ENCODE data around the gene PSMD9. TPM values are rescaled to one million over a fixed set of nuclear protein-coding genes. Genes with fewer than 3 reads are reported as not detected.
A peak's percentile ranks its signal among the peaks of the same experiment; 100 is the strongest.

The PSMD9 gene
- total RNA-seq, 1 experiment from 2014 or later: 36.2 TPM

- no peak for DNase-seq (ENCODE audit: low spot score)
- Mint-ChIP-seq H3K27ac (no peak overlapping the region), H3K27me3 (ENCODE audit: low read depth) (no peaks in the 10 kb centered on the region; the same call in 1 of the 2 replicates), H3K9me3 (peaks cover 15% of the 10 kb centered on the region), H3K4me1 (peaks cover 19% of the 10 kb centered on the region), H3K36me3 (0 out of 2 replicates have a peak, but pooled peaks cover 3% of the 10 kb centered on the region), H3K4me3 (no peak overlapping the region)
- no peak for TF ChIP-seq ZNF423 (CRISPR knock-in tag; IDR thresholded peaks at IDR 0.05)
- no peak for TF ChIP-seq NFE2L1 (CRISPR knock-in tag; IDR thresholded peaks at IDR 0.05)
- TF ChIP-seq E2F1 (CRISPR knock-in tag; IDR thresholded peaks at IDR 0.05): no peak
- no peak for TF ChIP-seq HMGXB4 (CRISPR knock-in tag; IDR thresholded peaks at IDR 0.05)
- no peak for TF ChIP-seq ATF3 (CRISPR knock-in tag; conservative IDR thresholded peaks at IDR 0.05)
- TF ChIP-seq PRDM15 (CRISPR knock-in tag; IDR thresholded peaks at IDR 0.05): no peak
- no peak for TF ChIP-seq TP53 (CRISPR knock-in tag; IDR thresholded peaks at IDR 0.05)
- no peak for TF ChIP-seq ELF4 (CRISPR knock-in tag; IDR thresholded peaks at IDR 0.05; ENCODE audit: low read depth)
- TF ChIP-seq ZNF138 (CRISPR knock-in tag; conservative IDR thresholded peaks at IDR 0.05): no peak
- TF ChIP-seq FOXJ3 (CRISPR knock-in tag; IDR thresholded peaks at IDR 0.05; ENCODE audit: borderline replicate concordance): no peak
- no peak for TF ChIP-seq ZNF317 (CRISPR knock-in tag; IDR thresholded peaks at IDR 0.05; ENCODE audit: borderline replicate concordance, low read depth)
- TF ChIP-seq, protein P1, sequence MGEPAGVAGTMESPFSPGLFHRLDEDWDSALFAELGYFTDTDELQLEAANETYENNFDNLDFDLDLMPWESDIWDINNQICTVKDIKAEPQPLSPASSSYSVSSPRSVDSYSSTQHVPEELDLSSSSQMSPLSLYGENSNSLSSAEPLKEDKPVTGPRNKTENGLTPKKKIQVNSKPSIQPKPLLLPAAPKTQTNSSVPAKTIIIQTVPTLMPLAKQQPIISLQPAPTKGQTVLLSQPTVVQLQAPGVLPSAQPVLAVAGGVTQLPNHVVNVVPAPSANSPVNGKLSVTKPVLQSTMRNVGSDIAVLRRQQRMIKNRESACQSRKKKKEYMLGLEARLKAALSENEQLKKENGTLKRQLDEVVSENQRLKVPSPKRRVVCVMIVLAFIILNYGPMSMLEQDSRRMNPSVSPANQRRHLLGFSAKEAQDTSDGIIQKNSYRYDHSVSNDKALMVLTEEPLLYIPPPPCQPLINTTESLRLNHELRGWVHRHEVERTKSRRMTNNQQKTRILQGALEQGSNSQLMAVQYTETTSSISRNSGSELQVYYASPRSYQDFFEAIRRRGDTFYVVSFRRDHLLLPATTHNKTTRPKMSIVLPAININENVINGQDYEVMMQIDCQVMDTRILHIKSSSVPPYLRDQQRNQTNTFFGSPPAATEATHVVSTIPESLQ (CRISPR knock-in tag; IDR thresholded peaks at IDR 0.05): no peak
- TF ChIP-seq, protein P2, sequence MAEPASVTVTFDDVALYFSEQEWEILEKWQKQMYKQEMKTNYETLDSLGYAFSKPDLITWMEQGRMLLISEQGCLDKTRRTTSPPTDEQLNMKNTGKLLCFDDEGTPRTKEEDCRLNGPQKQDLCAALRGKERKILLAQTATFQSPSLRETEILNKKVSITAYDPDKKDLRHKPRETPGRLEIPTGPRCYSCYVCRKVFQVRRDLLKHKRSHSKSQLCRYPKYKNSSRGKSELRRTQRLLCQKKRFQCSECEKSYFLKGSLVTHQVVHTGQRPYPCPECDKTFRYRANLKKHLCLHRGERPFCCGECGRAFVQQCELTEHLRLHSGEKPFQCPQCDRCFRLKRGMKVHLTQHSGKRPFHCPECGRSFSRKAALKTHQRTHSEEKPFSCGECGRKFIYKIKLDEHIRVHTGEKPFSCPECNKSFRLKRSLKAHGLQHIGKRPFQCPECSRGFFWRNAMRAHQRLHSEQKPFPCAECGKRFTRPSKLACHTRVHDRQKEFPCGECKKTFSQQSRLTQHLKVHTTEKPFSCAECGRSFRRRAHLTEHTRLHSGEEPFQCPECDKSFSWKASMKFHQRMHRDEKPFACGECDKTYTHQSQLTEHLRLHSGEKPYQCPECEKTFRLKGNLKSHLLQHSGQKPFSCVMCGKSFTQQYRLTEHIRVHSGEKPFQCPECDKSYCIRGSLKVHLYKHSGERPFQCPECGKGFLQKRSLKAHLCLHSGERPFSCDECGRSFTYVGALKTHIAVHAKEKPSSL (CRISPR knock-in tag; conservative IDR thresholded peaks at IDR 0.05): no peak
- TF ChIP-seq ZBTB21 (CRISPR knock-in tag; IDR thresholded peaks at IDR 0.05; ENCODE audit: borderline replicate concordance): no peak
- no peak for TF ChIP-seq IRF2 (CRISPR knock-in tag; IDR thresholded peaks at IDR 0.05; ENCODE audit: borderline replicate concordance, low read depth)
- TF ChIP-seq ZNF396 (CRISPR knock-in tag; IDR thresholded peaks at IDR 0.05; ENCODE audit: borderline replicate concordance): no peak
- no peak for TF ChIP-seq ESRRA (CRISPR knock-in tag; IDR thresholded peaks at IDR 0.05; ENCODE audit: borderline replicate concordance)
- TF ChIP-seq SP1 (CRISPR knock-in tag; conservative IDR thresholded peaks at IDR 0.05): no peak
- POLR2A ChIA-PET: no interaction called here
- CTCF ChIA-PET: interaction anchor here (0.7 kb wide), 1 partner anchor 161 kb away, joined by 3 read pairs; no protein-coding TSS in a partner anchor
- ATAC-seq: peak; percentile 59
These were observed 67.0 kb downstream of the PSMD9 start for GRCh38 chr12:121955258-121956237.

Measured in WTC11 (cell line).